Spleen (tissue), 7 donors: ENCODE results near the gene FAM120B.

ENCODE experiments used
- CTCF ChIP-seq, 11 experiments: fragments of 200-600 bp in 7 of 11; fragments of 450-650 bp in 4 of 11; sonication (generic) in 4 of 11; IDR thresholded peaks in 8 of 11; conservative IDR thresholded peaks in 3 of 11; 1 replicate in 7 of 11; 2 replicates in 4 of 11; pipeline versions ENCODE4 v1.4.0 to v1.8.0; 2016 to 2021; ENCODE audit warnings: antibody characterized with exemption in 11 of 11, inconsistent platforms in 4 of 11, mild to moderate bottlenecking in 1 of 11
- POLR2A ChIP-seq, 3 donors: fragments of 450-650 bp; IDR thresholded peaks; one replicate each; pipeline ENCODE4 v1.5.1; 2017; ENCODE audit warnings: antibody characterized with exemption in 3 of 3, mild to moderate bottlenecking in 1 of 3
- donor health status: DM: no; HTN: no; CAD: no; lungs with moderate emphysema.
- donor health status: DM: no; HTN: no; CAD: no.
- donor health status: DM: no; HTN: no; CAD: no.

DNA sequence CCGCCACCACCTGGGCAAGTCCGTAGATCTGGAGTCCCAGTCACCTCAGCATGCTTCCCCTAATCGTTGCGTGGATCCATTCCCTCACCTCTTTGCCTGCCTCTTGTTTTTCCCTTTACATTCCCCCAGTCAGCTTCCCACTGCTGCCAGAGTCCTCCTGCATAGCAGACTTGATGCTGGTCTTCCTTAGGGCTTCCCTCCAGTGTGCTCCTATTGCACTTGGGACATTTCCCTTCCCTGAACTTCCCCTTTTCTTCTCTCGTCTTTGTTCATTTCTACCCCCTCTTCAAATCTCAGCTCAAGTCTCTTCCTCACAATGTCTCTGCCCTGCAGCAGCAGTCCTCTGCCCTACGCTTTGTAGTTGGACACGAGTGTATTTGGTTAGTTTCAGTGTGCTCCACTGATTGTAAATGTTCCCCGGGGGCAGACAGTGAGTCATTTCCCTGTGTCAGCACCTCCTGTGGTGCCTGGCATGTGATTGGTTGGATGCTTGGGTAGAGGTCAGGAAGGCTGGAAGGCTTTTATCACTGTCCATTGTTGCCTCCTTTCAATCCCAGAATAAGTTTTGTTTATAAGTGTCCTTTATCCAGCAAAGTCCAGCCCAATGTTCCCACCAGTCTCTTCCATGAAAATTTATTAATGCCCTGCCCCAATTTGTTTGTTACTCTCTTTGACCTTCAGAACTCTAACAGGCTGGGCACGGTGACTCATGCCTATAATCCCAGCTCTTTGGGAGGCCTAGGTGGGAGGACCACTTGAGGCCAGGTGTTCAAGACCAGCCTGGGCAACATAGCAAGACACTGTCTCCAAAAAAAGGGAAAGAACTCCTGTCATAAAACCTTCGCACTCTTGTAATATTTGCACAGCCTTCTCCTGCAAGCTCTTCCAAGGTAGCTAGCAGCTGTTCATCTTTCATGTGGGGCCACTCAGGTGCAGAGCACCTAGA is 38.3 kb downstream of the FAM120B start:
- TF ChIP-seq CTCF (IDR thresholded peaks at IDR 0.05 in 8 of 11, conservative IDR thresholded peaks at IDR 0.05 in 3 of 11) (no peak), POLR2A (IDR thresholded peaks at IDR 0.05) (no peak)
